Activated CD8-positive, alpha-beta T cell treated with anti-CD3 and anti-CD28 coated beads, Interleukin-2, amount 10 ng/mL, durations not matched to agents 7 days and 5 days (primary cell): Measurements from ENCODE around the gene ZGPAT. TPM values are rescaled to one million over a fixed set of nuclear protein-coding genes. Genes with fewer than 3 reads are reported as not detected.

Source experiments
- ATAC-seq: fragments of 150-1000 bp; cut with Tn5 transposase; one replicate; pipeline ENCODE4 v1.10.0; 2021; ENCODE audit warnings: moderate library complexity
- CTCF ChIA-PET: fragments of 350-600 bp; sonication (Branson Sonifier 250); formaldehyde crosslinking; loops from one replicate; lab custom pipeline; 2021; ENCODE audit warnings: antibody characterized with exemption; lab: Charles Lee
- POLR2A ChIA-PET: fragments of 350-600 bp; sonication (Branson Sonifier 250); formaldehyde crosslinking; loops from one replicate; lab custom pipeline; 2021; ENCODE audit warnings: antibody characterized with exemption; lab: Charles Lee
- DNase-seq: peaks from one replicate; pipeline ENCODE4 v3.0.0-alpha.2; 2020
- H3K27ac Mint-ChIP-seq: one replicate; pipeline ENCODE4 v1.8.0; 2021; ENCODE audit warnings: mild to moderate bottlenecking, mixed read lengths
- H3K27me3 Mint-ChIP-seq: one replicate; pipeline ENCODE4 v1.8.0; 2021; ENCODE audit warnings: low read depth, mixed read lengths
- H3K36me3 Mint-ChIP-seq: one replicate; pipeline ENCODE4 v1.8.0; 2021; ENCODE audit warnings: low read depth, mixed read lengths
- H3K4me1 Mint-ChIP-seq: one replicate; pipeline ENCODE4 v1.8.0; 2021; ENCODE audit warnings: low read depth, mixed read lengths
- H3K4me3 Mint-ChIP-seq: one replicate; pipeline ENCODE4 v1.8.0; 2021; ENCODE audit warnings: mild to moderate bottlenecking, mixed read lengths
- H3K9me3 Mint-ChIP-seq: one replicate; pipeline ENCODE4 v1.8.0; 2022; ENCODE audit warnings: mixed read lengths; ENCODE audit not compliant: insufficient read depth
- total RNA-seq, 2 experiments: library from RNA; stranded (reverse); gene quantifications; one replicate each; pipeline ENCODE4 v1.2.3, GENCODE V29; 2021

The ZGPAT gene
- total RNA-seq, 2 experiments from 2014 or later = 38.6 to 43.5 TPM

- H3K9me3 Mint-ChIP-seq = no peaks in the 10 kb centered on the region
- no peak overlapping the region for H3K4me3 Mint-ChIP-seq
- H3K27me3 Mint-ChIP-seq = peaks cover 11% of the 10 kb centered on the region
- ChIA-PET CTCF (interaction anchor here (0.8 to 1.0 kb wide), 2 partner anchors 9 to 12 kb away, joined by 3 read pairs; no protein-coding TSS in a partner anchor), POLR2A (no interaction called here)
- H3K4me1 Mint-ChIP-seq = no peaks in the 10 kb centered on the region
- DNase-seq = no peak
- no peak for ATAC-seq
- no peaks in the 10 kb centered on the region for H3K36me3 Mint-ChIP-seq
- H3K27ac Mint-ChIP-seq = no peak overlapping the region
Measured at GRCh38 chr20:63766695-63767426, 59.0 kb downstream of the ZGPAT start.

DNA sequence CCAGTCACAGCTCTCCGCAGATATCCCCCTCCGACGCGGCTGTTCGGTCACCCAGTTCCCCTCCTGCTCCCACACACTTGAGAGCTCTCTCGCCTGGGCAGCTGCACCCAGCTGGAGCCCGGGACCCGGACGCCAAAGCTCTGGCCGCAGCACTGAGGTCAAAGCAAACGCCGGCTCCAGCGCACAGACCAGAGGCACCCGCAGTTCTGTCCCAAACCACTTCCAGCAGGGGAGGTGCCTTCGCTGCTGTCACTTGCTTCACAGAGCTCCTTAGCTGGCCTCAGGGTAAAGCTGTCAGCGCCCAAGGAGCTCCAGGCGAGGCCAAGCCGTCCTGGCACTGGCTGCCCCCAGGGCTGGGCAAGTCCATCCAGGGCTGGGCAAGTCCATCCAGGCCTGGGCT, 59.6 kb downstream of the ZGPAT start:
- ChIA-PET POLR2A (no interaction called here), CTCF (interaction anchor here (1.0 to 1.7 kb wide), 2 partner anchors 9 to 17 kb away, joined by 3 to 4 read pairs; no protein-coding TSS in a partner anchor)
- DNase-seq (no peak), ATAC-seq (no peak)
- Mint-ChIP-seq H3K4me3 (no peak overlapping the region), H3K36me3 (no peaks in the 10 kb centered on the region), H3K4me1 (no peaks in the 10 kb centered on the region), H3K27me3 (peaks cover 5% of the 10 kb centered on the region), H3K27ac (no peak overlapping the region), H3K9me3 (no peaks in the 10 kb centered on the region)

- no peak overlapping the region for H3K27ac Mint-ChIP-seq
- peaks cover 3% of the 10 kb centered on the region for H3K27me3 Mint-ChIP-seq
- no peaks in the 10 kb centered on the region for H3K9me3 Mint-ChIP-seq
- H3K4me3 Mint-ChIP-seq = no peak overlapping the region
- POLR2A ChIA-PET = interaction anchor here (0.6 kb wide), 1 partner anchor 32 kb away, joined by 3 read pairs; no protein-coding TSS in a partner anchor
- DNase-seq (no peak), ATAC-seq (no peak)
- no peaks in the 10 kb centered on the region for H3K36me3 Mint-ChIP-seq
- CTCF ChIA-PET = interaction anchor here (1.0 to 1.7 kb wide), 2 partner anchors 8 to 17 kb away, joined by 3 to 4 read pairs; no protein-coding TSS in a partner anchor
- no peaks in the 10 kb centered on the region for H3K4me1 Mint-ChIP-seq
Measured at GRCh38 chr20:63767886-63768285, 60.0 kb downstream of the ZGPAT start.

- no peaks in the 10 kb centered on the region for H3K36me3 Mint-ChIP-seq
- no peaks in the 10 kb centered on the region for H3K9me3 Mint-ChIP-seq
- no peak overlapping the region for H3K27ac Mint-ChIP-seq
- DNase-seq (no peak), ATAC-seq (no peak)
- no peaks in the 10 kb centered on the region for H3K4me1 Mint-ChIP-seq
- POLR2A ChIA-PET = interaction anchor here (0.6 kb wide), 2 partner anchors 33 to 137 kb away, joined by 3 read pairs; no protein-coding TSS in a partner anchor
- CTCF ChIA-PET = interaction anchor here (0.9 to 1.9 kb wide), 3 partner anchors 16 to 187 kb away, joined by 3 to 5 read pairs (median 4); no protein-coding TSS in a partner anchor
- H3K4me3 Mint-ChIP-seq = no peak overlapping the region
- no peaks in the 10 kb centered on the region for H3K27me3 Mint-ChIP-seq
Measured at GRCh38 chr20:63768591-63769515, 61.0 kb downstream of the ZGPAT start.

- no peak for ATAC-seq
- Mint-ChIP-seq H3K36me3 (no peaks in the 10 kb centered on the region), H3K27me3 (no peaks in the 10 kb centered on the region), H3K9me3 (no peaks in the 10 kb centered on the region), H3K4me3 (no peak overlapping the region), H3K27ac (no peak overlapping the region), H3K4me1 (no peaks in the 10 kb centered on the region)
- ChIA-PET CTCF (interaction anchor here (0.9 to 1.9 kb wide), 2 partner anchors 16 to 188 kb away, joined by 3 to 5 read pairs; no protein-coding TSS in a partner anchor), POLR2A (no interaction called here)
- no peak for DNase-seq
Measured at GRCh38 chr20:63769891-63770474, 62.1 kb downstream of the ZGPAT start.

DNA sequence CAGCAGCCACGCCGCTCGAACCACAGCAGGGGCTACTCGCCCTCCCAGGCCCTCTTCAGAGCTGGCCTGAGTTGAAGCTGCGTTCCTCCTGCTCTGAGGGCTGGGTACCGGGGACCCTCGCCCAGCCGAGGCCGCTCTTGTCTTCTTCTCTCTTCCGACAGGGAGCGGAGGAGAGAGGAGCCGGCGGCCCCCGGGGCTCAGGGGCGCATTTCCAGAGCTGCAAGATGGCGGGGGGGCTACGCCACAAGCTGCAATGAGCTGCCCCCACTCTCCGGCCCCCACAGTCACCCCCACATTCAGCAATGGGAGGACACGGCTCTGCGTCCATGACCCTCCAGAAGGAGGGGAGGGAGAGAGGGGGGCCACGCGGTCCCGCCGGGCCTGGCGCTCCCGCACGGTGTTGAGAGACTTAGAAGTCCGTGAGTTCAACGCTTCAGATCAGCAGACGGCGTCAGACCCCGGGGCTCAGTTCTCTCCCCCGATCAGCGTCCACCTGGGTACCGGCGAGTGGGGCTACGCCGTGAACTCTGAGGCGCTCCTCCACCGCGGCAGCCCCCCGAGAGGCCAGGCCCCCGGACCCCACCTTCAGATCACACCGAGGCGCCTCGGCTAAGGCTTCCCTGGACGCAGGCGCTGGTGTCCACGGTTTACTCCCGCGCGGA, 63.3 kb downstream of the ZGPAT start:
- ChIA-PET POLR2A (no interaction called here), CTCF (no interaction called here)
- Mint-ChIP-seq H3K4me1 (no peaks in the 10 kb centered on the region), H3K4me3 (no peak overlapping the region), H3K27me3 (no peaks in the 10 kb centered on the region), H3K9me3 (no peaks in the 10 kb centered on the region), H3K27ac (no peak overlapping the region), H3K36me3 (no peaks in the 10 kb centered on the region)
- DNase-seq (no peak), ATAC-seq (no peak)

- ATAC-seq (no peak), DNase-seq (no peak)
- H3K27me3 Mint-ChIP-seq = no peaks in the 10 kb centered on the region
- no peak overlapping the region for H3K27ac Mint-ChIP-seq
- H3K36me3 Mint-ChIP-seq = no peaks in the 10 kb centered on the region
- no peak overlapping the region for H3K4me3 Mint-ChIP-seq
- H3K4me1 Mint-ChIP-seq = no peaks in the 10 kb centered on the region
- POLR2A ChIA-PET = no interaction called here
- CTCF ChIA-PET = no interaction called here
- no peaks in the 10 kb centered on the region for H3K9me3 Mint-ChIP-seq
Measured at GRCh38 chr20:63772781-63773518, 65.1 kb downstream of the ZGPAT start.

GRCh38 chr20:63773571-63774241, 65.9 kb downstream of the ZGPAT start:
- H3K36me3 Mint-ChIP-seq = no peaks in the 10 kb centered on the region
- ChIA-PET CTCF (interaction anchor here (1.0 to 2.1 kb wide), 2 partner anchors 12 to 66 kb away, joined by 3 to 6 read pairs; no protein-coding TSS in a partner anchor), POLR2A (no interaction called here)
- no peak for ATAC-seq
- H3K9me3 Mint-ChIP-seq = no peaks in the 10 kb centered on the region
- H3K4me3 Mint-ChIP-seq = no peak overlapping the region
- no peaks in the 10 kb centered on the region for H3K27me3 Mint-ChIP-seq
- DNase-seq = no peak
- H3K4me1 Mint-ChIP-seq = no peaks in the 10 kb centered on the region
- H3K27ac Mint-ChIP-seq = no peak overlapping the region

DNA sequence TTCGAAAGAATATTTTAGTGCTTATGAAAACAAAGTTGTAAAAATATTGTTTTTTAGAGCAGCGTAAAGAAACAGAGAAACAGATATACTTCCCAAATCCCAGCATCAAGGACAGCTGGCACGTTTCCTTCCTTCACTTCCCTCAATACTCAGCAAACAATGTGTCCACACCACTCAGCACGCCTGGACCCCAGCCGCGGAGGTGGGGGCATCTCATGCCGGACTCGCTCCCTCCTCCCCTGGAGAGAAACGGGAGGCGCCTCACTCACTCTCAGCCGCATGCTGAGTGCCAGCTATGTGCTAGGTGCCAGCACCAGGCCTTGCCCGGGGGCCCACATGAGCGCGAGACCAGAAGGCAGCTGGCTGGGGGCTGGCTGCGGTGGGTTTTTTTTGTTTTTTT, 66.5 kb downstream of the ZGPAT start:
- H3K9me3 Mint-ChIP-seq = no peaks in the 10 kb centered on the region
- H3K27ac Mint-ChIP-seq = no peak overlapping the region
- ATAC-seq (no peak), DNase-seq (no peak)
- no peak overlapping the region for H3K4me3 Mint-ChIP-seq
- H3K4me1 Mint-ChIP-seq = no peaks in the 10 kb centered on the region
- POLR2A ChIA-PET = no interaction called here
- no peaks in the 10 kb centered on the region for H3K36me3 Mint-ChIP-seq
- H3K27me3 Mint-ChIP-seq = no peaks in the 10 kb centered on the region
- CTCF ChIA-PET = interaction anchor here (0.8 to 2.3 kb wide), 6 partner anchors 10 to 91 kb away, joined by 3 to 6 read pairs (median 4); partner anchors contain the start of gene TPD52L2
